Endodermal cell (in vitro differentiated cells): ENCODE results near the gene GSTA4. TPM values are rescaled to one million over a fixed set of nuclear protein-coding genes. Genes with fewer than 3 reads are reported as not detected.

ENCODE experiments used
- DNase-seq: peaks from one replicate; pipeline ENCODE4 v3.0.0-alpha.2; 2017
- H3K27ac ChIP-seq: 2 replicates; pipeline ENCODE4 v1.5.1; 2013; ENCODE audit warnings: mild to moderate bottlenecking, low read depth, low read length, moderate library complexity
- H3K27me3 ChIP-seq: 2 replicates; pipeline ENCODE4 v1.6.1; 2013; ENCODE audit warnings: mild to moderate bottlenecking, low read length, moderate library complexity; ENCODE audit not compliant: insufficient read depth, control insufficient read depth, poor library complexity, severe bottlenecking
- H3K36me3 ChIP-seq: 2 replicates; pipeline ENCODE4 v1.7.0; 2013; ENCODE audit warnings: mild to moderate bottlenecking, low read length, moderate library complexity; ENCODE audit not compliant: control insufficient read depth, insufficient read depth
- H3K4me1 ChIP-seq: one replicate; pipeline ENCODE4 v1.7.0; 2013; ENCODE audit warnings: low read length; ENCODE audit not compliant: control insufficient read depth, insufficient read depth
- H3K4me3 ChIP-seq: 2 replicates; pipeline ENCODE4 v1.5.1; 2013; ENCODE audit warnings: mild to moderate bottlenecking, low read length, moderate library complexity
- H3K9ac ChIP-seq: 2 replicates; pipeline ENCODE4 v1.6.1; 2013; ENCODE audit warnings: mild to moderate bottlenecking, low read length, moderate library complexity; ENCODE audit not compliant: poor library complexity, severe bottlenecking; ENCODE audit errors: extremely low read depth
- H3K9me3 ChIP-seq: 2 replicates; pipeline ENCODE4 v1.6.1; 2013; ENCODE audit warnings: mild to moderate bottlenecking, low read length, moderate library complexity; ENCODE audit not compliant: control insufficient read depth
- H3K27ac Mint-ChIP-seq: 2 replicates; pipeline ENCODE4 v1.8.0; 2020; ENCODE audit warnings: mixed read lengths
- H3K27me3 Mint-ChIP-seq: 2 replicates; pipeline ENCODE4 v1.8.0; 2021; ENCODE audit warnings: mild to moderate bottlenecking, mixed read lengths; ENCODE audit not compliant: insufficient read depth
- H3K36me3 Mint-ChIP-seq: 2 replicates; pipeline ENCODE4 v1.8.0; 2020; ENCODE audit warnings: low read depth, mixed read lengths
- H3K4me1 Mint-ChIP-seq: 2 replicates; pipeline ENCODE4 v1.8.0; 2020; ENCODE audit warnings: mixed read lengths
- H3K4me3 Mint-ChIP-seq: 2 replicates; pipeline ENCODE4 v1.8.0; 2020; ENCODE audit warnings: mild to moderate bottlenecking, moderate library complexity, mixed read lengths
- H3K9me3 Mint-ChIP-seq: 2 replicates; pipeline ENCODE4 v1.8.0; 2020; ENCODE audit warnings: mild to moderate bottlenecking, mixed read lengths
- CTCF ChIP-seq: fragments of 200-600 bp; sonication (generic); conservative IDR thresholded peaks from 2 replicates; pipeline ENCODE4 v1.5.0; 2021; ENCODE audit warnings: antibody characterized with exemption, mild to moderate bottlenecking
- WGBS, 2 experiments: methylation state at CpG; one replicate each; pipeline versions ENCODE4 v1.1.5 to v1.1.7; 2013; ENCODE audit warnings: missing lambda C conversion rate in 2 of 2, mixed read lengths in 1 of 2; ENCODE audit not compliant: insufficient coverage in 1 of 2, insufficient read length in 1 of 2; 5-methylcytosine and 5-hydroxymethylcytosine counted together
- total RNA-seq, 2 donors: library from RNA; stranded (reverse); fragmentation: NEBNext Ultra II Directional in 1 of 2; extraction: Animal tissue kit (Norgen Biotek cat#: 25700) in 1 of 2; gene quantifications; 2 replicates in 1 of 2; 3 replicates in 1 of 2; pipeline ENCODE4 v1.2.1, GENCODE V29; 2021

GSTA4 gene
- total RNA-seq, 2 donors from 2014 or later = 22.0 to 36.1 TPM

GRCh38 chr6:52942221-52942620 is 52.9 kb downstream of the GSTA4 start:
- Histone ChIP-seq H3K4me1 (no peaks in the 10 kb centered on the region), H3K36me3 (no peaks in the 10 kb centered on the region), H3K27ac (no peak overlapping the region), H3K27me3 (no peaks in the 10 kb centered on the region), H3K9ac (no peak overlapping the region), H3K9me3 (no peaks in the 10 kb centered on the region), H3K4me3 (no peak overlapping the region)
- no peak for TF ChIP-seq CTCF
- DNase-seq = peak; percentile 29
- Mint-ChIP-seq H3K4me3 (no peak overlapping the region), H3K9me3 (no peaks in the 10 kb centered on the region), H3K27me3 (no peaks in the 10 kb centered on the region), H3K27ac (no peak overlapping the region), H3K36me3 (no peaks in the 10 kb centered on the region), H3K4me1 (peaks cover 6% of the 10 kb centered on the region)
- WGBS, 2 experiments = 95 to 100% methylated on average over 1 to 4 of the region's 4 CpGs

GRCh38 chr6:52937908-52938307 is 57.2 kb downstream of the GSTA4 start:
- Mint-ChIP-seq H3K4me1 (no peaks in the 10 kb centered on the region), H3K27me3 (peaks cover 5% of the 10 kb centered on the region), H3K36me3 (no peaks in the 10 kb centered on the region), H3K9me3 (no peaks in the 10 kb centered on the region), H3K27ac (no peak overlapping the region), H3K4me3 (no peak overlapping the region)
- Histone ChIP-seq H3K36me3 (no peaks in the 10 kb centered on the region), H3K27ac (no peak overlapping the region), H3K4me3 (no peak overlapping the region), H3K9me3 (no peaks in the 10 kb centered on the region), H3K27me3 (peaks cover 6% of the 10 kb centered on the region), H3K9ac (no peak overlapping the region), H3K4me1 (no peaks in the 10 kb centered on the region)
- 89 to 100% methylated on average over 1 to 2 of the region's 2 CpGs for WGBS, 2 experiments
- peak; percentile 19 for DNase-seq
- no peak for TF ChIP-seq CTCF

GRCh38 chr6:52933778-52934177 is 61.3 kb downstream of the GSTA4 start:
- peaks cover 5% of the 10 kb centered on the region for H3K9me3 ChIP-seq
- H3K4me1 Mint-ChIP-seq = peaks cover 3% of the 10 kb centered on the region

More at GRCh38 chr6:52933778-52934177, 61.3 kb downstream of the GSTA4 start:
- no peaks in the 10 kb centered on the region for H3K36me3 ChIP-seq
- peaks cover 12% of the 10 kb centered on the region for H3K9me3 Mint-ChIP-seq
- H3K27me3 Mint-ChIP-seq = peaks cover 5% of the 10 kb centered on the region
- H3K4me3 ChIP-seq = no peak overlapping the region
- H3K4me1 ChIP-seq = no peaks in the 10 kb centered on the region
- no peaks in the 10 kb centered on the region for H3K36me3 Mint-ChIP-seq
- no peak overlapping the region for H3K4me3 Mint-ChIP-seq
- no peak overlapping the region for H3K27ac ChIP-seq
- H3K27ac Mint-ChIP-seq = no peak overlapping the region
- WGBS, 2 experiments = 89% methylated on average over 2 of the region's 2 CpGs; no CpG with 5 or more reads in 1 of the 2 experiments
- H3K9ac ChIP-seq = no peak overlapping the region
- no peak for DNase-seq
- H3K27me3 ChIP-seq = peaks cover 6% of the 10 kb centered on the region
- TF ChIP-seq CTCF = no peak
